Mesendoderm (in vitro differentiated cells): ENCODE data around the gene ATP5F1D.
A peak's percentile ranks its signal among the peaks of the same experiment; 100 is the strongest.

Experiments used
- DNase-seq: peaks from one replicate; pipeline ENCODE4 v3.0.0; 2013
- H2AK5ac ChIP-seq: 2 replicates; pipeline ENCODE4 v1.6.1; 2013; ENCODE audit warnings: low read length, inconsistent platforms
- H2BK120ac ChIP-seq: 2 replicates; pipeline ENCODE4 v1.6.1; 2013; ENCODE audit warnings: low read depth, mild to moderate bottlenecking, low read length, moderate library complexity, mixed read lengths
- H2BK15ac ChIP-seq: replicated peaks from 2 replicates; pipeline ENCODE4 v1.6.1; 2013; ENCODE audit warnings: low read depth, mild to moderate bottlenecking, moderate library complexity
- H2BK5ac ChIP-seq: 2 replicates; pipeline ENCODE4 v1.6.1; 2013; ENCODE audit warnings: low read length, inconsistent platforms
- H3K18ac ChIP-seq: 2 replicates; pipeline ENCODE4 v1.6.1; 2013; ENCODE audit warnings: mild to moderate bottlenecking, low read length, mixed read lengths
- H3K23ac ChIP-seq: one replicate; pipeline ENCODE4 v1.6.1; 2013; ENCODE audit warnings: low read length
- H3K27ac ChIP-seq: 2 replicates; pipeline ENCODE4 v1.5.1; 2013; ENCODE audit warnings: low read depth, mild to moderate bottlenecking, inconsistent platforms, low read length, moderate library complexity
- H3K27me3 ChIP-seq: 2 replicates; pipeline ENCODE4 v1.6.1; 2013; ENCODE audit warnings: low read length, control low read depth, mild to moderate bottlenecking, inconsistent platforms; ENCODE audit not compliant: insufficient read depth, poor library complexity
- H3K36me3 ChIP-seq: 2 replicates; pipeline ENCODE4 v1.6.1; 2013; ENCODE audit warnings: low read length, inconsistent platforms; ENCODE audit not compliant: control insufficient read depth, insufficient read depth
- H3K4ac ChIP-seq: one replicate; pipeline ENCODE4 v1.6.1; 2013; ENCODE audit warnings: low read depth, mild to moderate bottlenecking, low read length, moderate library complexity
- H3K4me1 ChIP-seq: 2 replicates; pipeline ENCODE4 v1.6.1; 2013; ENCODE audit warnings: low read depth, low read length, inconsistent platforms; ENCODE audit not compliant: control insufficient read depth
- H3K4me2 ChIP-seq: 2 replicates; pipeline ENCODE4 v1.6.1; 2013; ENCODE audit warnings: low read length
- H3K4me3 ChIP-seq: 2 replicates; pipeline ENCODE4 v1.5.1; 2013; ENCODE audit warnings: mild to moderate bottlenecking, low read length
- H3K56ac ChIP-seq: one replicate; pipeline ENCODE4 v1.6.1; 2013; ENCODE audit warnings: low read length
- H3K79me1 ChIP-seq: 2 replicates; pipeline ENCODE4 v1.6.1; 2013; ENCODE audit warnings: low read length, inconsistent platforms
- H3K79me2 ChIP-seq: 2 replicates; pipeline ENCODE4 v1.6.1; 2013; ENCODE audit warnings: mild to moderate bottlenecking, low read length; ENCODE audit not compliant: control insufficient read depth, insufficient read depth
- H3K9ac ChIP-seq: 2 replicates; pipeline ENCODE4 v1.6.1; 2013; ENCODE audit warnings: low read length, inconsistent platforms
- H4K5ac ChIP-seq: one replicate; pipeline ENCODE4 v1.6.1; 2013; ENCODE audit warnings: low read length
- H4K8ac ChIP-seq: one replicate; pipeline ENCODE4 v1.6.1; 2013; ENCODE audit warnings: low read depth, mild to moderate bottlenecking, control low read depth, low read length, moderate library complexity
- WGBS: extraction: QIAGEN DNeasy Blood & Tissue Kit; methylation state at CpG from one replicate; pipeline ENCODE4 v1.1.7; 2013; ENCODE audit warnings: low lambda C conversion rate, missing lambda C conversion rate; ENCODE audit not compliant: insufficient coverage; ENCODE audit errors: extremely low coverage; 5-methylcytosine and 5-hydroxymethylcytosine counted together

ATP5F1D gene

GRCh38 chr19:1226522-1227303, 14.8 kb upstream of the ATP5F1D start:
- Histone ChIP-seq H4K8ac (no peak overlapping the region), H4K5ac (no peak overlapping the region), H3K4me1 (no peaks in the 10 kb centered on the region), H2BK120ac (no peak overlapping the region), H3K79me1 (no peaks in the 10 kb centered on the region), H3K4me3 (no peak overlapping the region), H3K27me3 (no peaks in the 10 kb centered on the region), H3K18ac (no peak overlapping the region), H2BK15ac (no peak overlapping the region), H2AK5ac (no peak overlapping the region), H3K23ac (no peak overlapping the region), H3K79me2 (no peaks in the 10 kb centered on the region), H3K4me2 (no peak overlapping the region), H3K4ac (no peak overlapping the region), H2BK5ac (no peak overlapping the region), H3K36me3 (no peaks in the 10 kb centered on the region), H3K56ac (no peak overlapping the region), H3K9ac (no peak overlapping the region), H3K27ac (no peak overlapping the region)
- DNase-seq = no peak
- no CpG with 5 or more reads among the region's 50 CpGs for WGBS

DNA sequence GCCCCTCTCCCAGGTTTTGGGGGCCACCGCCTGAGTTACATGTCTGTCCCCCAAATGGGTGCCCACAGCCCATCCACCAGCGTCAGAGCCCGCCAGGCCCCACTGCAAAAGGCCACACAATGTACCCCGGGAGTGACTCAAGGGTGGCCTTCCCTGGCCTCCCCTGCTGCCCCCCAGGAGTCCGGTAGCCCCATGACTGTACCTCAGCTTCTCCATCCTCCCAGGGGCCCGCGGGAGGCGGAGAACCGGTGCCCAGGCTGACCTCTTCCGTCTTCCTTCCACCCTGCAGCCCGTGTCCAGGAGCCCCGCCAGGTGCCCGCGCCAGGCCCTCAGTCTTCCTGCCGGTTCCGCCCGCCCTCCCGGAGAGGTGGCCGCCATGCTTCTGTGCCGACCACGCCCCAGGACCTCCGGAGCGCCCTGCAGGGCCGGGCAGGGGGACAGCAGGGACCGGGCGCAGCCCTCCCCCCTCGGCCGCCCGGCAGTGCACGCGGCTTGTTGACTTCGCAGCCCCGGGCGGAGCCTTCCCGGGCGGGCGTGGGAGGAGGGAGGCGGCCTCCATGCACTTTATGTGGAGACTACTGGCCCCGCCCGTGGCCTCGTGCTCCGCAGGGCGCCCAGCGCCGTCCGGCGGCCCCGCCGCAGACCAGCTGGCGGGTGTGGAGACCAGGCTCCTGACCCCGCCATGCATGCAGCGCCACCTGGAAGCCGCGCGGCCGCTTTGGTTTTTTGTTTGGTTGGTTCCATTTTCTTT, 14.1 kb upstream of the ATP5F1D start:
- H3K4me3 ChIP-seq = no peak overlapping the region
- H2BK5ac ChIP-seq = no peak overlapping the region
- H2BK120ac ChIP-seq = no peak overlapping the region
- H3K27me3 ChIP-seq = no peaks in the 10 kb centered on the region
- no peak overlapping the region for H3K4ac ChIP-seq
- H3K9ac ChIP-seq = no peak overlapping the region
- no peak overlapping the region for H2AK5ac ChIP-seq
- H2BK15ac ChIP-seq = no peak overlapping the region
- H4K8ac ChIP-seq = no peak overlapping the region
- H4K5ac ChIP-seq = no peak overlapping the region
- no peak overlapping the region for H3K23ac ChIP-seq
- H3K79me2 ChIP-seq = no peaks in the 10 kb centered on the region
- H3K18ac ChIP-seq = no peak overlapping the region
- no peaks in the 10 kb centered on the region for H3K36me3 ChIP-seq
- no peaks in the 10 kb centered on the region for H3K79me1 ChIP-seq
- no CpG with 5 or more reads among the region's 56 CpGs for WGBS
- no peak overlapping the region for H3K56ac ChIP-seq
- no peak overlapping the region for H3K27ac ChIP-seq
- DNase-seq = no peak
- H3K4me1 ChIP-seq = no peaks in the 10 kb centered on the region
- no peak overlapping the region for H3K4me2 ChIP-seq

- Histone ChIP-seq H2BK15ac (no peak overlapping the region), H3K4me1 (no peaks in the 10 kb centered on the region), H3K4me3 (no peak overlapping the region), H2BK120ac (no peak overlapping the region), H4K5ac (no peak overlapping the region), H3K18ac (no peak overlapping the region), H3K4me2 (no peak overlapping the region), H3K79me2 (no peaks in the 10 kb centered on the region), H3K9ac (no peak overlapping the region), H3K4ac (no peak overlapping the region), H3K79me1 (no peaks in the 10 kb centered on the region), H3K27ac (no peak overlapping the region), H3K36me3 (no peaks in the 10 kb centered on the region), H3K23ac (no peak overlapping the region), H2BK5ac (no peak overlapping the region), H3K56ac (no peak overlapping the region), H2AK5ac (no peak overlapping the region), H4K8ac (no peak overlapping the region), H3K27me3 (no peaks in the 10 kb centered on the region)
- DNase-seq = no peak
- WGBS = no CpG with 5 or more reads among the region's 100 CpGs
These were observed 13.2 kb upstream of the ATP5F1D start for GRCh38 chr19:1228161-1228957.

DNA sequence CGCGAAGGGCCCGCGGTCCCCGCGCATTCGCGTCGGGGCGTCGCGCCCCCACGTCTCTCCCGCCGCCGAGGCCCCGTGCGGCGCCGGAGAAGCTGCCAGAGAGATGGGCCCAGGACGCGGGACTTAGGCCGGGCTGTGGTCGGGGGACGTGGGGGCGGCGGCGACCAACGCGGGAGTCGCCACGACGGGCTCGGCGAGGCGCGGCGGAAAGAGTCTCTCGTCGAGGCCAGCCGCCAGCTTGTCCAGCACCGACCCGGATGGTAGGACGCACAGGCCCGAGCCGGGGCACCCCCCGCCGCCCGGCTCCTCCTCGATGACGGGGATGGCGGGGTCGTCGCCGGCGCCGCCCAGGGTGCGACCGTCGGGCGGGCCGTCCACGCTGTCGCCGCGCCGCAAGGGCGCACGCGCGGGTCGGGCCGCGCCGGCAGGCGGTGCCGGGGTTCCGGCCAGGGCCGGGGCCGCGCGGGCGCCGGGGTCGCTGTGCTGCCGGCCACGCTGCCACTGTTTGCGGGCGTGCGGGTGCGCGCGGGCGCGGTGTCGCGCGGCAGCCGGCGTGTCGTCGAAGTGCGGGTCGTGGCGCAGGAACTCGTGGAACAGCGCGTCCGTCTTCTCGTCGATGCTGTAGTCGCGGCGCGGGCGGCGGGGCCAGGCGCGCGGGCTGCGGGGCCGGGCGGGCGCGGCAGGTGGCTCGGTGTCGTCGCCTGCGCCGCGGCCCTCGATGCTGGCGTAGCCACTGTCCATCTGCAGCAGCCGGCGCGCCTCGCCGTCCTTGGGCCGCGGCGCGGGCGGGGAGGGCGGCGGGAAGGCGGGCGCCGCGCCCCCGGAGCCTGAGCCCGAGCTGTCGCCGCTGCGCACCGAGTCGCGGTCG, 12.3 kb upstream of the ATP5F1D start:
- no peak overlapping the region for H4K5ac ChIP-seq
- H3K79me1 ChIP-seq = no peaks in the 10 kb centered on the region
- no peaks in the 10 kb centered on the region for H3K27me3 ChIP-seq
- H3K4me1 ChIP-seq = no peaks in the 10 kb centered on the region
- H3K4ac ChIP-seq = no peak overlapping the region
- no peak overlapping the region for H3K4me2 ChIP-seq
- no peak overlapping the region for H3K4me3 ChIP-seq
- no peaks in the 10 kb centered on the region for H3K79me2 ChIP-seq
- no peak overlapping the region for H2BK120ac ChIP-seq
- H3K9ac ChIP-seq = no peak overlapping the region
- no peak overlapping the region for H2AK5ac ChIP-seq
- H2BK5ac ChIP-seq = no peak overlapping the region
- no peak overlapping the region for H2BK15ac ChIP-seq
- no peaks in the 10 kb centered on the region for H3K36me3 ChIP-seq
- no peak overlapping the region for H4K8ac ChIP-seq
- no peak for DNase-seq
- no peak overlapping the region for H3K18ac ChIP-seq
- no peak overlapping the region for H3K56ac ChIP-seq
- H3K23ac ChIP-seq = no peak overlapping the region
- H3K27ac ChIP-seq = no peak overlapping the region
- WGBS = no CpG with 5 or more reads among the region's 158 CpGs

DNA sequence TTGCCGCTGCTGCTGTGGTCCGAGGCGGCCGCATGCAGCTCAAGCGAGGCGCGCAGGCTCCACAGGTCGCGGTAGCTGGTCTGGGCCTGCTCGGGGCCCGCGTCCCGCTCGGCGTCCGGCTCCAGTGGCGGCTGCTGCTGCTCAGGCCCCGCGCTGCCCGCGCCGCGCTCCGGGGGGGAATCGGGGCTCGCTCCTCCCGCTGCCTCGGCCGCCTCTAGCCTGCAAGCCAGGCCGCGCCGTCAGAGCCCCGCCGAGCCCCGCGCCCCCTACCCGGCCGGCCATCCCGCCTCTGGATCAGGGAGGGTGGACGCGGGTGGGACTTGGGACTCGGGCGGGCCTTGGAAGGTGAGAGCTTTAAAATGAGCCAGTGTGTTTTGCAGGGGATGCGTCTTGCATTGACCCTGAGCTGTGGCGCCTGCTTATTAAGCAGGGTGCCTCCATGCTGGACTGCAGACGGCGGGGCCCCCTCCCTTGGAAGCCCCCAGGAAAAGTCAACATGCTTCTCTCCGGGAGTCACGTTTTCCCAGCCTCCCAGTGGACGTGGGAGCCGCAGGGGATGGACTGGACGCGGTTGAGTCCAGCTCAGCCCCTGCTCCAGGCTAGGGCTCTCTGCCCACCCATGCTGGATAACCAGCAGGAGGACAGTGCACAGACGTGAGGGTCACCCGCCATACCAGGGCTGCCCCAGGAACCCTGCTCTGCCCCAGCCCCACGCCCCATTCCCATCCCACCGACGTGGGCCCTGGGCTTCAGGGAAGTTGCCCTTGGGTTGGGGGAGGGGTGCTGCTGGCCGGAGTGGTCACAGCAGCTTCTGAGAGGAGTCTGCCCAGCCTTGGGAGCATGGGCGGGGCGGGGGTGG, 11.4 kb upstream of the ATP5F1D start:
- Histone ChIP-seq H3K9ac (no peak overlapping the region), H3K23ac (no peak overlapping the region), H3K56ac (no peak overlapping the region), H3K4ac (no peak overlapping the region), H4K5ac (no peak overlapping the region), H3K27ac (peak overlapping the region; percentile 3), H4K8ac (no peak overlapping the region), H2BK15ac (no peak overlapping the region), H3K79me2 (no peaks in the 10 kb centered on the region), H2BK5ac (no peak overlapping the region), H3K4me1 (no peaks in the 10 kb centered on the region), H3K18ac (no peak overlapping the region), H3K79me1 (no peaks in the 10 kb centered on the region), H2AK5ac (no peak overlapping the region), H2BK120ac (no peak overlapping the region), H3K4me3 (no peak overlapping the region), H3K4me2 (no peak overlapping the region), H3K36me3 (no peaks in the 10 kb centered on the region), H3K27me3 (no peaks in the 10 kb centered on the region)
- WGBS = no CpG with 5 or more reads among the region's 61 CpGs
- no peak for DNase-seq
